Activated CD4-positive, alpha-beta T cell treated with anti-CD3 and anti-CD28 coated beads for 36 hours (primary cell): Measurements from ENCODE around the gene TRPM3. TPM values are rescaled to one million over a fixed set of nuclear protein-coding genes. Genes with fewer than 3 reads are reported as not detected.

Experiments used
- ATAC-seq: fragments of 200-7000 bp; cut with Tn5 transposase; one replicate; pipeline ENCODE4 v1.10.0; 2021; ENCODE audit warnings: mild to moderate bottlenecking, moderate library complexity
- CTCF ChIA-PET: fragments of 350-600 bp; sonication (Branson Sonifier 250); formaldehyde crosslinking; loops from one replicate; lab custom pipeline; 2021; ENCODE audit warnings: antibody characterized with exemption; lab: Charles Lee
- POLR2A ChIA-PET: fragments of 350-600 bp; sonication (Branson Sonifier 250); formaldehyde crosslinking; loops from one replicate; lab custom pipeline; 2021; ENCODE audit warnings: antibody characterized with exemption, inconsistent platforms; lab: Charles Lee
- DNase-seq: peaks from one replicate; pipeline ENCODE4 v3.0.0-alpha.2; 2020
- H3K27ac Mint-ChIP-seq: one replicate; pipeline ENCODE4 v1.8.0; 2021; ENCODE audit warnings: mixed read lengths
- H3K27me3 Mint-ChIP-seq: one replicate; pipeline ENCODE4 v1.8.0; 2021; ENCODE audit warnings: mixed read lengths
- H3K36me3 Mint-ChIP-seq: one replicate; pipeline ENCODE4 v1.8.0; 2021; ENCODE audit warnings: low read depth, mixed read lengths
- H3K4me1 Mint-ChIP-seq: one replicate; pipeline ENCODE4 v1.8.0; 2021; ENCODE audit warnings: mixed read lengths
- H3K4me3 Mint-ChIP-seq: one replicate; pipeline ENCODE4 v1.8.0; 2021; ENCODE audit warnings: mild to moderate bottlenecking, moderate library complexity, mixed read lengths
- H3K9me3 Mint-ChIP-seq: one replicate; pipeline ENCODE4 v1.8.0; 2021; ENCODE audit warnings: low read depth, mixed read lengths
- intact Hi-C, 2 experiments: fragments of 100-400 bp; cut with DNase I in 1 of 2; cut with micrococcal nuclease in 1 of 2; formaldehyde crosslinking; loops; one replicate each; pipeline versions ENCODE4 v1.14.2 to v1.15.1; 2022 to 2024; cut with DNase I, micrococcal nuclease
- total RNA-seq, 2 experiments: library from RNA; stranded (reverse); gene quantifications; one replicate each; pipeline ENCODE4 v1.2.3, GENCODE V29; 2021

The TRPM3 gene
- total RNA-seq, 2 experiments from 2014 or later: not detected

DNA sequence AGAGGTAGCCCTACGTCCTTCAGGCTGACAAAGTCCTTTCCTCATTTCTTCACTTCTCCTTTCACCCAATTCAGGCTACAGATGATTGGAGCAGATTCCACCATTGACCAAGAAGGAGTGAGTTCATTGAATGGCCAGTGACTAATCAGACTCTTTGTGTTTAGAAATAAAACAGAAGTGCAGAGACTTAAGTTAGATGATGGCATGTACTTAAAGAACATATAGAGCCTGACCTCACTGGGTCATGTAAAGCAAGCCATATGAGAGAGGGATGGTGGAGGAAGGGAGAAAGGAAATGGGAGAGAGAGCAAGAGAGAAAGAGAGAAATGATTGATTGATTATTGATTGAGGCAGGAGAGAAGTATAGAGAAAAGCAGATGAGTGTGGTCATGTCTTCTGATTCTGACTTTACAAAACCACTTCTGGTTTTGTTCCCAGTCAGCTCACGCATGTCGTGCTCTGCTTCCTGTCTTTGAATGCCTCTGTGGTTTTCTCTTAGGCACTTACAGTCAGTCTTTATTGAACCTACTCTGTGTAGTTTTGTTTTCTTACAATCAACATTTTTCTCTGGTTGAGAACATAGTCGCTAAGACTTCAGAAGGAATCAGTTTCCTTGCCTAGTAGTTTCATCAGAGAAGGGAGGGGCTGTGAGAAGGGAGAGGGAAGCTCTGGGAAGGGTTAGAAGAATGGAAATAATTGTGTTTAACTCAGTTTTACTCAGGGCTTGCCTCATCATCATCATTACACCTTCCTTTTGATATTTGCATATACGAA is 557.8 kb downstream of the TRPM3 start:
- H3K4me1 Mint-ChIP-seq: peaks cover 45% of the 10 kb centered on the region
- H3K4me3 Mint-ChIP-seq: peak overlapping the region; percentile 40
- no peaks in the 10 kb centered on the region for H3K36me3 Mint-ChIP-seq
- peak overlapping the region; percentile 95 for H3K27ac Mint-ChIP-seq
- H3K27me3 Mint-ChIP-seq: no peaks in the 10 kb centered on the region
- no peaks in the 10 kb centered on the region for H3K9me3 Mint-ChIP-seq
- intact Hi-C loops: loop anchor here (1.0 to 10.0 kb wide), 12 partner anchors 36 to 1389 kb away; partner anchors contain the start of genes ABHD17B (in 1 of the 2), C9orf85 (in 1 of the 2) and TJP2 (in 1 of the 2)
- CTCF ChIA-PET: interaction anchor here (0.6 to 2.5 kb wide), 10 partner anchors 11 to 1941 kb away, joined by 3 to 8 read pairs (median 3); no protein-coding TSS in a partner anchor
- ATAC-seq (peak; percentile 93), DNase-seq (peak; percentile 72)
- POLR2A ChIA-PET: interaction anchor here (0.8 to 1.7 kb wide), 5 partner anchors 43 to 152 kb away, joined by 3 to 11 read pairs (median 6); partner anchors contain the start of gene KLF9

DNA sequence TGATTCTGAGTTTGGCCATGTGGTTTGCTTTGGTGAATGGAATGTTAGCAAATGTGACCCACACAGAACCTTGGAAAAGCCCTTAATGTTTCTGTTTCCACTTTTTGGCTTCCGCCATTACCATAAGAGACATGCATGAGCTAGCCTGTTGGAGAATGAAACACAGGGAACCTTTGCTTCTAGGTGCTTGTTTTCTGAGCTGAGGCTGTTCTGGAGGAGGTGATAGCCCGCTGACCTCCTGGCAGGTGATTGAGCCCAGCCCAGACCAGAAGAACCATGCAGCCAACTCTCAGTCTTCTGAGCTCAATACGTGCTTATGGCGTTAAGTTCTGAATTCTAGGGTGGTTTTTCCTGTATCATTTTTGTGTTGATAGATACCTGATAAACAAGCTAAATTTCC is 558.4 kb downstream of the TRPM3 start:
- CTCF ChIA-PET: interaction anchor here (0.6 to 2.5 kb wide), 7 partner anchors 11 to 1940 kb away, joined by 3 to 8 read pairs (median 3); no protein-coding TSS in a partner anchor

DNA sequence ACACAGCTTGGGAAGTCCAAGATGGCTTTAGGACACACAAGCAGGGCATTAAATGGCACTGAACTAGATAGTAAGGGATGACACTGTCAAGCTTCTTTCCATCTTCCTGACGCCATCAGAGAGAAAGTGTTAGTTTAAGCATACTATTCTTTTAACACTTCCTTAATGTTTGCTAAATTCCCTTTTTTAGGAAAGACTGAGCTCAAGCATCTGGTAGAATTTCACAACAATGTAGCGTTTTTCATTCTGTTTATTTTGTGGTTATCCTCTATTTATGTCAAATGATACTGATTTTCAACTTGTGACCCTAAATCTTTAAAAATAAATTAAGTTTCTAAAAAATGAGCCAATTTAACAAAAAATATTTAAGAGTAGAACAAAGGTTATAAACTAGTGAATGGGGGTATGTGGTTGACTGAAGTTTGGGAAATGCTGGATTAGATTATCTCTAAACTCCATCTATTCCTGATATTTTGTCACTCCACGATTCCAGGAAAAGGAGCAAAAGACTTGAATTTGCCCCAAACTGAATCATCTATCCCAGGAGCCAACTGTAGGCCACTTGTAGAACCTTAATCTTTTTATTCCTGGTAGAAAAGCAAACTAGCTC is 559.5 kb downstream of the TRPM3 start:
- intact Hi-C loops: loop anchor here (2.0 to 10.0 kb wide), 6 partner anchors 35 to 1387 kb away; partner anchors contain the start of genes ABHD17B (in 1 of the 2), C9orf85 (in 1 of the 2) and TJP2 (in 1 of the 2)
- H3K27me3 Mint-ChIP-seq: no peaks in the 10 kb centered on the region
- ATAC-seq (no peak), DNase-seq (no peak)
- no peak overlapping the region for H3K27ac Mint-ChIP-seq
- CTCF ChIA-PET: interaction anchor here (1.3 to 2.5 kb wide), 4 partner anchors 10 to 52 kb away, joined by 3 to 8 read pairs (median 4); no protein-coding TSS in a partner anchor
- no peaks in the 10 kb centered on the region for H3K9me3 Mint-ChIP-seq
- H3K36me3 Mint-ChIP-seq: no peaks in the 10 kb centered on the region
- no peak overlapping the region for H3K4me3 Mint-ChIP-seq
- POLR2A ChIA-PET: no interaction called here
- H3K4me1 Mint-ChIP-seq: peaks cover 42% of the 10 kb centered on the region

More for the DNA sequence above, 558.4 kb downstream of the TRPM3 start:
- Mint-ChIP-seq H3K27me3 (no peaks in the 10 kb centered on the region), H3K9me3 (no peaks in the 10 kb centered on the region), H3K36me3 (no peaks in the 10 kb centered on the region), H3K27ac (peak overlapping the region; percentile 95), H3K4me1 (peaks cover 45% of the 10 kb centered on the region), H3K4me3 (peak overlapping the region; percentile 13)
- intact Hi-C loops: loop anchor here (1.0 to 10.0 kb wide), 10 partner anchors 36 to 1388 kb away; partner anchors contain the start of genes ABHD17B (in 1 of the 2), C9orf85 (in 1 of the 2) and TJP2 (in 1 of the 2)
- DNase-seq (no peak), ATAC-seq (no peak)
- POLR2A ChIA-PET: interaction anchor here (1.1 to 1.7 kb wide), 3 partner anchors 43 to 151 kb away, joined by 6 to 11 read pairs (median 7); no protein-coding TSS in a partner anchor

DNA sequence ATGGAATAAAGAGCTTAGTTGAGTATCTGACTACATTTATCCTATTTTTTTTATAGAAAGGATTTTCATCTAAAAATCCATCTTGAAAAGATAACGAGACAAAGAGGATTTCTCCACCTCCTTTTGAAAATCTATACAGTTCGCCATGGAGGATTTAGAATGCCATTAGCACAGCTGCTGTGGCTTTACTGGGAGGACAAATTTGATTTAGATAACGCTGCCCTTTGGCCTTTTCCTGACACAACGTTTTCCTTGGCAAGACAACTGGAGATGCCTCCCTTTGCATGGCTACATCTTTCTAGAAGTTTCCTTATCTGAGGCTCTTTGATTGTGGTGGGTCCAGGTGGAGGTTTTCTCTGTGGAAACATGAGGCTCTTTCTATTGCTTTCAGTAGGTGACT is 560.3 kb downstream of the TRPM3 start:
- Mint-ChIP-seq H3K36me3 (no peaks in the 10 kb centered on the region), H3K9me3 (no peaks in the 10 kb centered on the region), H3K4me3 (no peak overlapping the region), H3K27ac (no peak overlapping the region), H3K4me1 (peaks cover 34% of the 10 kb centered on the region), H3K27me3 (no peaks in the 10 kb centered on the region)
- DNase-seq: no peak
- POLR2A ChIA-PET: no interaction called here
- intact Hi-C loops: loop anchor here (5.0 to 10.0 kb wide), 4 partner anchors 34 to 1386 kb away; partner anchors contain the start of genes ABHD17B (in 1 of the 2), C9orf85 (in 1 of the 2) and TJP2 (in 1 of the 2)
- CTCF ChIA-PET: interaction anchor here (0.6 kb wide), 1 partner anchor 145 kb away, joined by 3 read pairs; no protein-coding TSS in a partner anchor
- ATAC-seq: no peak

DNA sequence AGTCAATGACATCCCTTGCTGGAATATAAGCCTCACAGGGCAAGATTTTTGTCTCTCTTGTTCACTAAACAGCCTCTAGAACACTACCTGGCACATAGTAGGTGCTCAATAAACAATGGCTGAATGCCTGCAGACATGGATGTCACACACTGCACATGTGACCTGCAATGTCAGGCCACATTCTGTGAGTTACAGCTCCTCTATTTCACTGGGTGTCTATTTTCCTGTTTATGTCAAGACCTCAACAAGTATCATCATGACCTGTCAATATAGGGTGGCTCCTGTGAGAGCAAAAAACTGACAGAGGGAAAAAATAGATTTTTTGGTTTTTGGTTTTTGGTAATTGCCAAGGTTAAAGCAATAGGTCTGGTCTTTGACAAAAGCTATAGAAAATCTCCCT is 562.3 kb downstream of the TRPM3 start:
- CTCF ChIA-PET: interaction anchor here (0.7 kb wide), 1 partner anchor 11 kb away, joined by 4 read pairs; no protein-coding TSS in a partner anchor

DNA sequence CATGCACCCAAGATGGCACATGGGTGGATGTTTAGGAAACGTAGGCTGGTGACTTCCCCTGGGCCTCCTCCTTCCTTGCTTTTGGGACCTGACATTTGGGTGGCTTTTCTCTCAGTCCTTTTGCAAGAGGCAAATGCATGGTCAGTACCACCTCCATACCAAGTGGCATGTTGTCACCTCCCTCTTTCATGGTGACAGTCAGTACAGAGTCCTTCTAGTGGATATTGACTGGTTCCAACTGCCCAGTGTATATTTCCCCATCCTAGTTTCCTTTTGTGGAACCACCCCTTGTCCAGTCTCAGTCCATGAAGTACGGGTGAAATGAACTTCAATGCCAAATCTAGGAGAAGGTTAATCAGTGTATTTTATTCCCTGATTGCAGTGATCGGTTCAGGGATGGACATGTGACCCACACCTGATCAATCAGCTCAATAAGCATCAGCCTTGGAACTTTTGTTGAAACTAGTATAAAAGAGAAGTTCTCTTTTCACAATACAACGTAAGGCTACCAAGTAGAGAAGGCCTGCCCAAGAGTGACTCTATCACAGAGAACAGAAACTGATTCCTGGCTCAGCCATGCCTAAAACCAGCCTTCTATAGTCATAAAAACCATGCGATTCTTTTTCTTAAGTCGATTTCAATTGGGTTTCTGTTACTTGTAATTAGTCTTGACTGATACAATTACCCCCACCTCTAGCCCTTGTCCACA is 563.6 kb downstream of the TRPM3 start:
- H3K36me3 Mint-ChIP-seq: no peaks in the 10 kb centered on the region
- no peaks in the 10 kb centered on the region for H3K9me3 Mint-ChIP-seq
- H3K27ac Mint-ChIP-seq: no peak overlapping the region
- ChIA-PET CTCF (no interaction called here), POLR2A (no interaction called here)
- no peak for DNase-seq
- ATAC-seq: peak; percentile 39
- H3K27me3 Mint-ChIP-seq: no peaks in the 10 kb centered on the region
- no peak overlapping the region for H3K4me3 Mint-ChIP-seq
- intact Hi-C loops: no loop called here
- H3K4me1 Mint-ChIP-seq: peaks cover 23% of the 10 kb centered on the region

More for the DNA sequence above, 562.3 kb downstream of the TRPM3 start:
- H3K27ac Mint-ChIP-seq: no peak overlapping the region
- no peaks in the 10 kb centered on the region for H3K36me3 Mint-ChIP-seq
- peaks cover 25% of the 10 kb centered on the region for H3K4me1 Mint-ChIP-seq
- intact Hi-C loops: no loop called here
- no peaks in the 10 kb centered on the region for H3K27me3 Mint-ChIP-seq
- H3K9me3 Mint-ChIP-seq: no peaks in the 10 kb centered on the region
- no peak for DNase-seq
- no peak overlapping the region for H3K4me3 Mint-ChIP-seq
- POLR2A ChIA-PET: no interaction called here
- no peak for ATAC-seq

DNA sequence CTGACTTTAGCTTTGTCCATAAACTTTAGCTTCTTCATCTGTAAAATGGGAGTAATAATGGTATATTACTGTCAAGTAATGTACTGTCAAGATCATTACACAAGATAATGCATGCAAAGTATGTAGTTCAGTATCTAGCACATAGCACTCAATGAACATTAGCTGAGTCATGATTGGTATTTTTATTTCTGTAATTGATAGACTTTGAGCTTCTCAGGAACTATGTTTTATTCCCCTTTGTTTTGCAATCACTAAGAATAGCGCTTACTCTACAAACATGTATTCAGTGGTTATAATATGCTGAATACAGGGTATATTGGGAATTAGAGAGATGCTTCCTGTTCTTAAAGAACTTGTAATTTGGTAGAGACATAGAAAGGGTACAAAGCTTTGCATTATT is 564.6 kb downstream of the TRPM3 start:
- intact Hi-C loops: no loop called here
- Mint-ChIP-seq H3K27me3 (no peaks in the 10 kb centered on the region), H3K9me3 (no peaks in the 10 kb centered on the region), H3K36me3 (no peaks in the 10 kb centered on the region), H3K27ac (no peak overlapping the region), H3K4me3 (no peak overlapping the region), H3K4me1 (peaks cover 16% of the 10 kb centered on the region)
- POLR2A ChIA-PET: no interaction called here
- CTCF ChIA-PET: interaction anchor here (0.6 to 1.3 kb wide), 4 partner anchors 9 to 242 kb away, joined by 3 to 5 read pairs (median 3); no protein-coding TSS in a partner anchor
- DNase-seq (no peak), ATAC-seq (no peak)

DNA sequence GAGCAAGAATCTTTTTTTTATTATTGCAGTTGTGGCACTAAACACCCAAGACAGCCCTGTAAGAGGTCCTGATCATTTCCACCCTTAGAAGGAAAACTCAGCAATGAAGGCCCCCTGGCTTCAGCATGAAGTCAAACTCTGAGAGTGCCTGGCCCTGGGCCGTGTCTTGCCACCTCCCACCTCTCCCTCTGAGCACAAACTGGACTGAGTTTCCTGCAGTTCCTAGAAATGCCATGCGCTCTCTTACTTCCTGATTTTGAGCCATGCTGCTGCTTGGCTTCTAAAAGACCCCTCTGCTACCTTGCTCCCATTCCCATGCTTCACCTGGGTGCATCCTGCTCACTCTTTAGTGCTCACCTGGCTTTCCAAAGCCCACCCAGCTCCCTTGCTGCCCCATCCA is 566.5 kb downstream of the TRPM3 start:
- Mint-ChIP-seq H3K4me1 (peaks cover 13% of the 10 kb centered on the region), H3K36me3 (no peaks in the 10 kb centered on the region), H3K4me3 (no peak overlapping the region), H3K9me3 (no peaks in the 10 kb centered on the region), H3K27ac (no peak overlapping the region), H3K27me3 (no peaks in the 10 kb centered on the region)
- ATAC-seq (no peak), DNase-seq (no peak)
- ChIA-PET POLR2A (no interaction called here), CTCF (interaction anchor here (1.2 to 1.7 kb wide), 2 partner anchors 35 to 88 kb away, joined by 3 to 4 read pairs; no protein-coding TSS in a partner anchor)
- intact Hi-C loops: no loop called here

DNA sequence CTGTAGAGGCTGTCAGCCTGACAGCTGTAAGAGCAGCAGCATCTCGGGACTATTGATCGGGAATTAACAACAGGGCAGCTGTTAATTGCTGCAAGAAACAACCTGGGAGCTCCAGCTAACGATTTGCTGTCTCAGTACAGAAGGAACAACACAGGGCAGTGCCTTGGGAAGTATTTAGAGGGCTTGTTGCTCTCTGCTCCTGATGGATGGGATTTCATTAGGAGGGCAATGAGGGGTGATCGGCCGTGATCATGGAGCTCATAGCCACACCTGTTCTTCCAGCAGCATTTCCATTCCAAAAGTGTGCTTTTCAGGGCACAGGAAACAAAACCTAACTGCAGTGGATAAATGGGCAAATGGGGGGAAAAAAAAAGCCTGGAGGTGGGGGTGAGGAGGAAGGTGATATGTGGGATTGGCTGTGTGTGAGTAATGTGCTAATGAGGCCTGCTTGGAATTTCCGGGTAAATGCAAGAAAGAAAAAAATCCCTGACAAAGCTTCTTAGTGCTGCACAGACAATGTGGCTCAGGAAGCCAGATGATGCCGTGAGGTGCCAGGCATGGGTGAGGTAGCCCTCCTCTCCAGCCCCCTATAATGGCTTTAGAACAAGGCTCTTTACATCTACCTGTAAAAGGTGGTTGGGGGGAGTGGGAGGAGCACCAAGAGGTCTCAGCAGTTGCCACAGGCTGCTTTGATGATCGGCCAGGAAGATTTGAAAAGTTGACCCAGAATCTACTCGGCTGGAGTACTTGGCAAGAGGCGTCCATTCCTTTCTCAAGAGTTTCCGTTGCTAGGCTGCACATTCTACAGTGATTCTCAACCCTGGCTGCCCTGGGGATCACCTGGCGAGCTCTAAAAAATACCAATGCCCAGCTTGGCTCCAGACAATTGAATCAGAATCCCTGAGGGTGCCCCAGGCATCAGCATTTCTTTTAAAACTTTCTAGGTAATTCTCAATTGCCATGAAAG is 567.4 kb downstream of the TRPM3 start:
- Mint-ChIP-seq H3K27ac (no peak overlapping the region), H3K9me3 (no peaks in the 10 kb centered on the region), H3K4me1 (peaks cover 13% of the 10 kb centered on the region), H3K27me3 (no peaks in the 10 kb centered on the region), H3K4me3 (no peak overlapping the region), H3K36me3 (no peaks in the 10 kb centered on the region)
- CTCF ChIA-PET: interaction anchor here (0.6 to 1.7 kb wide), 3 partner anchors 34 to 1617 kb away, joined by 3 to 4 read pairs (median 4); no protein-coding TSS in a partner anchor
- no peak for DNase-seq
- POLR2A ChIA-PET: no interaction called here
- intact Hi-C loops: no loop called here
- no peak for ATAC-seq

DNA sequence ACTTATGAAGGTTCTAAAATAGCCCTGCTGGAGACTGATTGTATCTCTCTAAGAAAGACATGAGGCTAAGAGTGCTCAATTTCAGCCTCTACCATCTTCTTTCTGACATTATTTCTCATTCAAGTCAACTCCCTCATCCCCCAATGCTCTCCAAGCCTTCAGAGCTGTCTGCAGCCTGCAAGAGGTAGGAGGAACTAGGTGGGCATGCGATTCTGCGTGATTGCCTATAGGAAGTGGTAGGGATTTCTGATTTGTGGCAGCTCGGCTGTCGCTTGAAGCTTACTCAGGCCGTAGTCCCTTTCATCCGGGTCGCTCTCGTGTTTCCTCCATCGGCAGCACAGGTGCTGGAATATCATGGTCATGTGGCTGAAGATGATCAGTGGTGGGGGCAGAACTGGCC is 568.9 kb downstream of the TRPM3 start:
- intact Hi-C loops: no loop called here
- no peaks in the 10 kb centered on the region for H3K9me3 Mint-ChIP-seq

More for the DNA sequence above, 568.9 kb downstream of the TRPM3 start:
- Mint-ChIP-seq H3K4me3 (no peak overlapping the region), H3K36me3 (no peaks in the 10 kb centered on the region), H3K4me1 (peaks cover 13% of the 10 kb centered on the region), H3K27me3 (no peaks in the 10 kb centered on the region), H3K27ac (no peak overlapping the region)
- POLR2A ChIA-PET: no interaction called here
- CTCF ChIA-PET: interaction anchor here (1.1 kb wide), 1 partner anchor 10 kb away, joined by 3 read pairs; no protein-coding TSS in a partner anchor
- DNase-seq (no peak), ATAC-seq (no peak)
